ENCODE data around the gene TBX18. TPM values are rescaled to one million over a fixed set of nuclear protein-coding genes. Genes with fewer than 3 reads are reported as not detected.
A peak's percentile ranks its signal among the peaks of the same experiment; 100 is the strongest.

The TBX18 gene
- total and polyA plus RNA-seq, 10 of the 15 experiments (the other 5 are each of a cell fraction or from before 2014, with no cell fraction given), result 0.03 to 6.1 (median 0.17) TPM; not detected in 6

GRCh38 chr6:84774157-84774984 is 10.0 kb upstream of the TBX18 start:
- Histone ChIP-seq H3K27me3 (replicated peaks in 1 of 2; ENCODE audit: control insufficient read depth in 2 of 2, insufficient read depth in 2 of 2, low read length in 1 of 2) (peaks cover 2 to 4% of the 10 kb centered on the region in 2 experiments), H3K36me3 (ENCODE audit: control insufficient read depth in 2 of 2, insufficient read depth in 2 of 2, low read length in 1 of 2) (no peaks in the 10 kb centered on the region), H3K9me3 (replicated peaks; ENCODE audit: control insufficient read depth, insufficient read depth, low read length) (no peaks in the 10 kb centered on the region; the same call in 2 of the 3 replicates), H3K4me3 (no peak overlapping the region), H3K27ac (ENCODE audit: control insufficient read depth, insufficient read depth) (no peak overlapping the region), H3K79me2 (ENCODE audit: control insufficient read depth, insufficient read depth, low read length) (no peaks in the 10 kb centered on the region), H3K9ac (ENCODE audit: control insufficient read depth, insufficient read depth, low read length) (no peak overlapping the region), H2AFZ (ENCODE audit: control insufficient read depth, low read depth, low read length) (no peak overlapping the region), H3K4me1 (ENCODE audit: control insufficient read depth, insufficient read depth, low read length) (no peaks in the 10 kb centered on the region), H3K4me2 (ENCODE audit: control insufficient read depth, insufficient read depth) (0 out of 2 replicates have a peak overlapping the region, but pooled peaks have one; percentile 9), H4K20me1 (ENCODE audit: control insufficient read depth, insufficient read depth) (no peaks in the 10 kb centered on the region)
- POLR2A ChIA-PET, result no interaction called here
- 16% methylated on average over 74 of the region's 79 CpGs for WGBS (ENCODE audit: insufficient coverage, insufficient replicate concordance, low lambda C conversion rate, missing lambda C conversion rate)
- RAD21 ChIA-PET (ENCODE audit: unreplicated experiment), result interaction anchor here (0.5 to 2.4 kb wide), 5 partner anchors 10 to 357 kb away, joined by 3 to 7 read pairs (median 4); no protein-coding TSS in a partner anchor
- SMC1A ChIA-PET (ENCODE audit: uncharacterized antibody, unreplicated experiment), result interaction anchor here (1.4 kb wide), 1 partner anchor 352 kb away, joined by 4 read pairs; no protein-coding TSS in a partner anchor
- peak; percentile 90 for ATAC-seq
- in situ Hi-C loops (cut with MboI) (no loop called here), intact Hi-C loops (cut with micrococcal nuclease; ENCODE audit: unreplicated experiment) (loop anchor here (5.0 kb wide), 1 partner anchor 197 kb away; no protein-coding TSS in a partner anchor)
- DNase-seq (ENCODE audit: low read depth, low spot score), result no peak
- CTCF ChIA-PET, result interaction anchor here (1.0 to 2.9 kb wide), 4 partner anchors 16 to 352 kb away, joined by 3 to 16 read pairs (median 4); no protein-coding TSS in a partner anchor
- no TSS peak for BruUV-seq (replicated peaks)
- no peak for FAIRE-seq
- TF ChIP-seq, protein P1, sequence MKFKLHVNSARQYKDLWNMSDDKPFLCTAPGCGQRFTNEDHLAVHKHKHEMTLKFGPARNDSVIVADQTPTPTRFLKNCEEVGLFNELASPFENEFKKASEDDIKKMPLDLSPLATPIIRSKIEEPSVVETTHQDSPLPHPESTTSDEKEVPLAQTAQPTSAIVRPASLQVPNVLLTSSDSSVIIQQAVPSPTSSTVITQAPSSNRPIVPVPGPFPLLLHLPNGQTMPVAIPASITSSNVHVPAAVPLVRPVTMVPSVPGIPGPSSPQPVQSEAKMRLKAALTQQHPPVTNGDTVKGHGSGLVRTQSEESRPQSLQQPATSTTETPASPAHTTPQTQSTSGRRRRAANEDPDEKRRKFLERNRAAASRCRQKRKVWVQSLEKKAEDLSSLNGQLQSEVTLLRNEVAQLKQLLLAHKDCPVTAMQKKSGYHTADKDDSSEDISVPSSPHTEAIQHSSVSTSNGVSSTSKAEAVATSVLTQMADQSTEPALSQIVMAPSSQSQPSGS (IDR thresholded peaks at IDR 0.05; ENCODE audit: low read length), result no peak
- TF ChIP-seq E2F8 (IDR thresholded peaks at IDR 0.05; ENCODE audit: low read depth, partially characterized antibody), result no peak
- TF ChIP-seq ZZZ3 (IDR thresholded peaks at IDR 0.05; ENCODE audit: control insufficient read depth, insufficient read length, low read depth), result no peak
- TF ChIP-seq HCFC1 (IDR thresholded peaks at IDR 0.05; ENCODE audit: low read length), result no peak
- no peak for TF ChIP-seq MEF2B (IDR thresholded peaks at IDR 0.05; ENCODE audit: partially characterized antibody, poor library complexity, severe bottlenecking)
- no peak for TF ChIP-seq POLR2AphosphoS2 (IDR thresholded peaks at IDR 0.05; ENCODE audit: low read depth, low read length)
- TF ChIP-seq, protein P2, sequence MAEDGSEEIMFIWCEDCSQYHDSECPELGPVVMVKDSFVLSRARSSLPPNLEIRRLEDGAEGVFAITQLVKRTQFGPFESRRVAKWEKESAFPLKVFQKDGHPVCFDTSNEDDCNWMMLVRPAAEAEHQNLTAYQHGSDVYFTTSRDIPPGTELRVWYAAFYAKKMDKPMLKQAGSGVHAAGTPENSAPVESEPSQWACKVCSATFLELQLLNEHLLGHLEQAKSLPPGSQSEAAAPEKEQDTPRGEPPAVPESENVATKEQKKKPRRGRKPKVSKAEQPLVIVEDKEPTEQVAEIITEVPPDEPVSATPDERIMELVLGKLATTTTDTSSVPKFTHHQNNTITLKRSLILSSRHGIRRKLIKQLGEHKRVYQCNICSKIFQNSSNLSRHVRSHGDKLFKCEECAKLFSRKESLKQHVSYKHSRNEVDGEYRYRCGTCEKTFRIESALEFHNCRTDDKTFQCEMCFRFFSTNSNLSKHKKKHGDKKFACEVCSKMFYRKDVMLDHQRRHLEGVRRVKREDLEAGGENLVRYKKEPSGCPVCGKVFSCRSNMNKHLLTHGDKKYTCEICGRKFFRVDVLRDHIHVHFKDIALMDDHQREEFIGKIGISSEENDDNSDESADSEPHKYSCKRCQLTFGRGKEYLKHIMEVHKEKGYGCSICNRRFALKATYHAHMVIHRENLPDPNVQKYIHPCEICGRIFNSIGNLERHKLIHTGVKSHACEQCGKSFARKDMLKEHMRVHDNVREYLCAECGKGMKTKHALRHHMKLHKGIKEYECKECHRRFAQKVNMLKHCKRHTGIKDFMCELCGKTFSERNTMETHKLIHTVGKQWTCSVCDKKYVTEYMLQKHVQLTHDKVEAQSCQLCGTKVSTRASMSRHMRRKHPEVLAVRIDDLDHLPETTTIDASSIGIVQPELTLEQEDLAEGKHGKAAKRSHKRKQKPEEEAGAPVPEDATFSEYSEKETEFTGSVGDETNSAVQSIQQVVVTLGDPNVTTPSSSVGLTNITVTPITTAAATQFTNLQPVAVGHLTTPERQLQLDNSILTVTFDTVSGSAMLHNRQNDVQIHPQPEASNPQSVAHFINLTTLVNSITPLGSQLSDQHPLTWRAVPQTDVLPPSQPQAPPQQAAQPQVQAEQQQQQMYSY (CRISPR knock-in tag; IDR thresholded peaks at IDR 0.05), result no peak
- TF ChIP-seq TCF3 (IDR thresholded peaks at IDR 0.05; ENCODE audit: borderline replicate concordance, insufficient read depth, low read depth, low read length), result no peak
- peak; percentile 78 for TF ChIP-seq SUZ12 (IDR thresholded peaks at IDR 0.05; ENCODE audit: unreplicated experiment)
- no peak; the same call in 1 of the 2 replicates for TF ChIP-seq LARP7 (IDR thresholded peaks at IDR 0.05)
- TF ChIP-seq NFXL1 (IDR thresholded peaks at IDR 0.05; ENCODE audit: borderline replicate concordance), result no peak
- TF ChIP-seq ELK1 (IDR thresholded peaks at IDR 0.05; ENCODE audit: low read depth, low read length), result no peak
- no peak for TF ChIP-seq NFYB (IDR thresholded peaks at IDR 0.05; ENCODE audit: insufficient read depth, low read depth, low read length)

Data from GM12878 (cell line).